ENCODE results near the gene KITLG. TPM values are rescaled to one million over a fixed set of nuclear protein-coding genes. Genes with fewer than 3 reads are reported as not detected.

Gene KITLG
- total RNA-seq, 2 experiments from 2014 or later: not detected

DNA sequence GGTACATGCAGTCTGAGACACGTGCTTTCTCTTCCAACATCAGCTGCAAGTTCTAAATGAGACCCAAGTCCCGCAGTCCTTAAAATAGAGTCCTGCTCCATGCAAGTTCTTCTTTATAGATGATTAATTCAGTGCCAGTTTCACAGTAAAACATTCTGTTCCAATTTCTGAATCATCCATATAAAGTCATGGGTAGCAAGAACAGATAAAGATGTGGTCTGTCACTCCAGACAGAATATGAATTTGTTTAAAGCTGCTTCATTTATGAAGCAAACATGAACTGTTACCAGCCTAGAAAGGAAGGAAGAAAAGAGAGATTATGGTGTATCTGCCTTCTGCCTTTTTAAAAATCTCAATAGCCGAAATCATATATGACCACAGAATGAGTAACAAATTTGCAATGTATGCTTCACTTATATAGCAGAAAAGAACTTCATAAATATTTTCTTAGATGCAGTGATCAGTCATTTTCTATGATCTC lies 83.3 kb downstream of the KITLG start:
- BruUV-seq (replicated peaks): no TSS peak

DNA sequence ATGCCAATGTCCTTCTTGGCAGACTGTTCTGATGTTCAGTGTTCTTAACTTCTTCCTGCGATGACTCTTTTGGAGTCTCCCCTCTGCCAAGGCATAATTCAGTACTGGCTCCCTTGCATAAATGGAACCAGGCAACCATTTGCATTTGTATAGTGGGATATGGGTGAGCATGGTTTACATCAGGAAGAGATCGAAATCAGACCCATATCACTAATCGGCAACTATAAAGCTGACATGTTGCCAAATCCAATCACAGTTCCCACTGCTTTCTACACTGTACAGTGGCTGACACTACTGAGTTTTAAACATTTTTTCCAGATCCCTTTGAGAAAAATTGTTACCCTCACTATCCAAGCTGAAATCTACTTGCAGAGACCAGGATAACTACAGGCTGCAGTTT lies 83.8 kb downstream of the KITLG start:
- ChIA-PET POLR2A (no interaction called here), CTCF (ENCODE audit: unreplicated experiment) (no interaction called here)
- H3K4me3 ChIP-seq (ENCODE audit: low read depth, low read length, poor library complexity, severe bottlenecking): no peak overlapping the region
- H3K4me1 ChIP-seq (ENCODE audit: insufficient read depth, low read length, poor library complexity, severe bottlenecking): no peaks in the 10 kb centered on the region
- no peaks in the 10 kb centered on the region for H4K20me1 ChIP-seq (ENCODE audit: insufficient read depth, low read length)
- intact Hi-C loops (cut with micrococcal nuclease; ENCODE audit: unreplicated experiment): no loop called here
- H2AFZ ChIP-seq (ENCODE audit: low read length): no peak overlapping the region
- no peaks in the 10 kb centered on the region for H3K79me2 ChIP-seq (ENCODE audit: insufficient read depth, low read depth, low read length)
- TF ChIP-seq, protein P1, sequence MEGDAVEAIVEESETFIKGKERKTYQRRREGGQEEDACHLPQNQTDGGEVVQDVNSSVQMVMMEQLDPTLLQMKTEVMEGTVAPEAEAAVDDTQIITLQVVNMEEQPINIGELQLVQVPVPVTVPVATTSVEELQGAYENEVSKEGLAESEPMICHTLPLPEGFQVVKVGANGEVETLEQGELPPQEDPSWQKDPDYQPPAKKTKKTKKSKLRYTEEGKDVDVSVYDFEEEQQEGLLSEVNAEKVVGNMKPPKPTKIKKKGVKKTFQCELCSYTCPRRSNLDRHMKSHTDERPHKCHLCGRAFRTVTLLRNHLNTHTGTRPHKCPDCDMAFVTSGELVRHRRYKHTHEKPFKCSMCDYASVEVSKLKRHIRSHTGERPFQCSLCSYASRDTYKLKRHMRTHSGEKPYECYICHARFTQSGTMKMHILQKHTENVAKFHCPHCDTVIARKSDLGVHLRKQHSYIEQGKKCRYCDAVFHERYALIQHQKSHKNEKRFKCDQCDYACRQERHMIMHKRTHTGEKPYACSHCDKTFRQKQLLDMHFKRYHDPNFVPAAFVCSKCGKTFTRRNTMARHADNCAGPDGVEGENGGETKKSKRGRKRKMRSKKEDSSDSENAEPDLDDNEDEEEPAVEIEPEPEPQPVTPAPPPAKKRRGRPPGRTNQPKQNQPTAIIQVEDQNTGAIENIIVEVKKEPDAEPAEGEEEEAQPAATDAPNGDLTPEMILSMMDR (conservative IDR thresholded peaks at IDR 0.05; ENCODE audit: low read length): no peak
- no peak for TF ChIP-seq EZH2phosphoT487 (IDR thresholded peaks at IDR 0.05; ENCODE audit: borderline replicate concordance, low read depth, low read length)
- no peak for DNase-seq (ENCODE audit: low spot score)
- no peaks in the 10 kb centered on the region for H3K9me3 ChIP-seq (ENCODE audit: low read length)
- BruUV-seq (replicated peaks): no TSS peak
- no peaks in the 10 kb centered on the region for H3K9me2 ChIP-seq (ENCODE audit: insufficient read depth, low read length)
- no peak overlapping the region for H3K4me2 ChIP-seq (ENCODE audit: low read length)
- no peaks in the 10 kb centered on the region for H3K36me3 ChIP-seq (ENCODE audit: insufficient read depth, low read length)
- no peak overlapping the region for H3K27ac ChIP-seq (ENCODE audit: low read depth, low read length, poor library complexity, severe bottlenecking)

More for the DNA sequence above, 83.3 kb downstream of the KITLG start:
- Histone ChIP-seq H3K27ac (ENCODE audit: low read depth, low read length, poor library complexity, severe bottlenecking) (no peak overlapping the region), H3K36me3 (ENCODE audit: insufficient read depth, low read length) (no peaks in the 10 kb centered on the region), H3K79me2 (ENCODE audit: insufficient read depth, low read depth, low read length) (no peaks in the 10 kb centered on the region), H3K4me1 (ENCODE audit: insufficient read depth, low read length, poor library complexity, severe bottlenecking) (no peaks in the 10 kb centered on the region), H3K9me3 (ENCODE audit: low read length) (no peaks in the 10 kb centered on the region), H3K4me3 (ENCODE audit: low read depth, low read length, poor library complexity, severe bottlenecking) (no peak overlapping the region), H3K4me2 (ENCODE audit: low read length) (no peak overlapping the region), H4K20me1 (ENCODE audit: insufficient read depth, low read length) (no peaks in the 10 kb centered on the region), H2AFZ (ENCODE audit: low read length) (no peak overlapping the region), H3K9me2 (ENCODE audit: insufficient read depth, low read length) (no peaks in the 10 kb centered on the region)
- ChIA-PET CTCF (ENCODE audit: unreplicated experiment) (no interaction called here), POLR2A (interaction anchor here (0.5 kb wide), 1 partner anchor 476 kb away, joined by 3 read pairs; no protein-coding TSS in a partner anchor)
- TF ChIP-seq, protein P1 (conservative IDR thresholded peaks at IDR 0.05; ENCODE audit: low read length): no peak
- TF ChIP-seq EZH2phosphoT487 (IDR thresholded peaks at IDR 0.05; ENCODE audit: borderline replicate concordance, low read depth, low read length): no peak
- intact Hi-C loops (cut with micrococcal nuclease; ENCODE audit: unreplicated experiment): no loop called here
- no peak for DNase-seq (ENCODE audit: low spot score)

DNA sequence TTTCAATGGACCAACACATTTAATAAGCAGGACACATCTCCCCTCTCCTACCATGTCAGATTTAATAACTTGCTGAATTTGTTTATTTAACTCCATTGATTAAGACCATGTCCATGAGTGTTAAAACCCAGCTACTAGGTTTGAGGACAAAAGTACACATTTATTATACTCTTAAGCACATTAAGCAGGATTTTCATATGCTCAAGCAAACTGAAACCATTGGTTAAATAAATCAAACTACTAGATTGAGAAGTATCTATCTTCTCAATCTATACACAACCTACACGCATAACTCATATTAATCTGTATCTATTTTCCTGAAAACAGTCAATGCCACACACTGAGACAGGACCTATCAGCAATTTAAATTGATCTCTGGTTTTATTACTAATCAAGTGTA lies 85.2 kb downstream of the KITLG start:
- Histone ChIP-seq H3K4me2 (ENCODE audit: low read length) (no peak overlapping the region), H3K27ac (ENCODE audit: low read depth, low read length, poor library complexity, severe bottlenecking) (no peak overlapping the region), H3K9me3 (ENCODE audit: low read length) (no peaks in the 10 kb centered on the region), H3K4me3 (ENCODE audit: low read depth, low read length, poor library complexity, severe bottlenecking) (no peak overlapping the region), H3K36me3 (ENCODE audit: insufficient read depth, low read length) (no peaks in the 10 kb centered on the region), H3K9me2 (ENCODE audit: insufficient read depth, low read length) (no peaks in the 10 kb centered on the region), H3K79me2 (ENCODE audit: insufficient read depth, low read depth, low read length) (no peaks in the 10 kb centered on the region), H3K4me1 (ENCODE audit: insufficient read depth, low read length, poor library complexity, severe bottlenecking) (no peaks in the 10 kb centered on the region), H4K20me1 (ENCODE audit: insufficient read depth, low read length) (no peaks in the 10 kb centered on the region), H2AFZ (ENCODE audit: low read length) (no peak overlapping the region)
- BruUV-seq (replicated peaks): no TSS peak
- no peak for DNase-seq (ENCODE audit: low spot score)
- ChIA-PET CTCF (ENCODE audit: unreplicated experiment) (no interaction called here), POLR2A (no interaction called here)
- intact Hi-C loops (cut with micrococcal nuclease; ENCODE audit: unreplicated experiment): no loop called here
- TF ChIP-seq EZH2phosphoT487 (IDR thresholded peaks at IDR 0.05; ENCODE audit: borderline replicate concordance, low read depth, low read length): no peak
- TF ChIP-seq, protein P1 (conservative IDR thresholded peaks at IDR 0.05; ENCODE audit: low read length): no peak

Data from OCI-LY7 (cell line).